ENCODE measurements around the gene SLC16A9.

SLC16A9 gene

DNA sequence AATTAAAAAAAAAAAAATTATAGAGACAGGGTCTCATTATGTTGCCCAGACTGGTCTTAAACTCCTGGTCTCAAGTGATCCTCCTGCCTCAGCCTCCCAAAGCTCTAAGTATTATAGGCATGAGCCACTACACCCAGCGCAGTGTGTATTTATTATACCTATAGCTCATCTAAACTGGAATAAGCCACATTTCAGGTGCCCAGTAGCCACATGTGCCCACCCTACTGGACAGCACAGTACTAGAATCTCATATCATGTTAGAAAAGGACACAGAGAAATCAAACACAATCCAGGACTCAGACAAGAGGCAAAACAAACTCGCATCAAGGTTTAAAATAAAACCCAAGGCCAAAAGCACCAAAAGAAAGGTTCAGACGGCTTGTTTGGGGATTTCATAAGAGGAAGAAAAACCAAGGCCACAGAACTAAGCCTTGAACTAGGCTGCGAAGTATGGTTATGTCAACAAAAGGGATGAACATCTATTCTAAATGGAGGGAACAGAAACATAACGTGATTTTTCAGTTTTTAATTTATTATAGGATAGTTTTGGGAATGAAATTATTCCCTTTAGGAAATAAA is 32.3 kb downstream of the SLC16A9 start:
- POLR2A ChIA-PET: no interaction called here
- TF ChIP-seq, protein P1, sequence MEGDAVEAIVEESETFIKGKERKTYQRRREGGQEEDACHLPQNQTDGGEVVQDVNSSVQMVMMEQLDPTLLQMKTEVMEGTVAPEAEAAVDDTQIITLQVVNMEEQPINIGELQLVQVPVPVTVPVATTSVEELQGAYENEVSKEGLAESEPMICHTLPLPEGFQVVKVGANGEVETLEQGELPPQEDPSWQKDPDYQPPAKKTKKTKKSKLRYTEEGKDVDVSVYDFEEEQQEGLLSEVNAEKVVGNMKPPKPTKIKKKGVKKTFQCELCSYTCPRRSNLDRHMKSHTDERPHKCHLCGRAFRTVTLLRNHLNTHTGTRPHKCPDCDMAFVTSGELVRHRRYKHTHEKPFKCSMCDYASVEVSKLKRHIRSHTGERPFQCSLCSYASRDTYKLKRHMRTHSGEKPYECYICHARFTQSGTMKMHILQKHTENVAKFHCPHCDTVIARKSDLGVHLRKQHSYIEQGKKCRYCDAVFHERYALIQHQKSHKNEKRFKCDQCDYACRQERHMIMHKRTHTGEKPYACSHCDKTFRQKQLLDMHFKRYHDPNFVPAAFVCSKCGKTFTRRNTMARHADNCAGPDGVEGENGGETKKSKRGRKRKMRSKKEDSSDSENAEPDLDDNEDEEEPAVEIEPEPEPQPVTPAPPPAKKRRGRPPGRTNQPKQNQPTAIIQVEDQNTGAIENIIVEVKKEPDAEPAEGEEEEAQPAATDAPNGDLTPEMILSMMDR (IDR thresholded peaks at IDR 0.05; ENCODE audit: control extremely low read depth, extremely low read depth, low read depth, missing control alignments): no peak
- no peak for DNase-seq (ENCODE audit: extremely low spot score)
- CTCF ChIA-PET: interaction anchor here (1.2 to 1.7 kb wide), 2 partner anchors 10 to 32 kb away, joined by 3 to 4 read pairs; partner anchors contain the start of gene SLC16A9

DNA sequence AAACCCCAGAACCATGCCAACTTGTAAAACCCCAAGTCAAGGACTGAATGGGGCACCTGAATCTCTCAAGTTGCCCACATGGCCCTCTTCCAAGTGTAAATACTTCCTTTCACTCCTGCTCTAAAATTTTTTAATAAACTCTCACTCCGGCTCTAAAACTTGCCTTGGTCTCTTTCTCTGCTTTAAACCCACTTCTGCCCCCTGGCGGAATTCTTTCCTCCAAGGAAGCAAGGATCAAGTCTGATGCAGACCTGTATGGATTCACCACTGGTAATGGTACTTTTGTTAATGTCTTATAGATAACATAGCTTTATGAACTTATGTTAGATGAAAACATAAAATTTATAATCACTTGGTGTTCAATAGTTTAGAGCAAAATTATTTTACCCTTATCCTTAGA is 33.8 kb downstream of the SLC16A9 start:
- ChIA-PET POLR2A (no interaction called here), CTCF (no interaction called here)
- no peak for DNase-seq (ENCODE audit: extremely low spot score)
- TF ChIP-seq, protein P1 (IDR thresholded peaks at IDR 0.05; ENCODE audit: control extremely low read depth, extremely low read depth, low read depth, missing control alignments): no peak

DNA sequence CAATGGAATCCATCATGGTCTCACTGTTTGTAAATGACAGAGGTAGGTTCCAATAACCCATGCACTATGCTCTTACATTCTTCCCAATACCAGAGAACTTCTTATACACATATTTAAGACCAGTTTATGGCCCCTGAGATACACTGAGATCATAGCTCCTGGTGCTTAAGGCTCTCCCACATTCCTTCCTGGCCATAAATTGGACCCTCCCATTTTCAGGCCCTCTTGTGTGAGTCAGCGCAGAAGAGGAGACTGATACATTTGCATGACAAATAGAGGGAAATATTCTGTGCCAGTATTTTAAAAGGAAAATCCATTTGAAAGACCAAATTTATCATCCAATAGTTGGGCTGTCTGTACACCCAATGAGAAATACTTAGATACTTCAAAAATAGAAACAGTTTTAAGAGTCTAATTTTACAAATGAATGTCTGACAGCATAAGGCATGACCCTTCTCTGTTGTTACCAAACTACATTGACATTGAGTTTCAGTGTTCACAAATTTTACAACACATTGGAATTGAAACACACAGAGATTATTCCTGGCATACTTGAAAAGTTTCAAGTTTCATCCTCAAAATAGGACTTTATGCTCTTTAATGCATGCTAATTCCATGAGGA is 35.3 kb downstream of the SLC16A9 start:
- DNase-seq (ENCODE audit: extremely low spot score): no peak
- TF ChIP-seq, protein P1 (IDR thresholded peaks at IDR 0.05; ENCODE audit: control extremely low read depth, extremely low read depth, low read depth, missing control alignments): no peak
- ChIA-PET POLR2A (no interaction called here), CTCF (interaction anchor here (0.8 to 1.1 kb wide), 2 partner anchors 45 to 50 kb away, joined by 3 read pairs; no protein-coding TSS in a partner anchor)

DNA sequence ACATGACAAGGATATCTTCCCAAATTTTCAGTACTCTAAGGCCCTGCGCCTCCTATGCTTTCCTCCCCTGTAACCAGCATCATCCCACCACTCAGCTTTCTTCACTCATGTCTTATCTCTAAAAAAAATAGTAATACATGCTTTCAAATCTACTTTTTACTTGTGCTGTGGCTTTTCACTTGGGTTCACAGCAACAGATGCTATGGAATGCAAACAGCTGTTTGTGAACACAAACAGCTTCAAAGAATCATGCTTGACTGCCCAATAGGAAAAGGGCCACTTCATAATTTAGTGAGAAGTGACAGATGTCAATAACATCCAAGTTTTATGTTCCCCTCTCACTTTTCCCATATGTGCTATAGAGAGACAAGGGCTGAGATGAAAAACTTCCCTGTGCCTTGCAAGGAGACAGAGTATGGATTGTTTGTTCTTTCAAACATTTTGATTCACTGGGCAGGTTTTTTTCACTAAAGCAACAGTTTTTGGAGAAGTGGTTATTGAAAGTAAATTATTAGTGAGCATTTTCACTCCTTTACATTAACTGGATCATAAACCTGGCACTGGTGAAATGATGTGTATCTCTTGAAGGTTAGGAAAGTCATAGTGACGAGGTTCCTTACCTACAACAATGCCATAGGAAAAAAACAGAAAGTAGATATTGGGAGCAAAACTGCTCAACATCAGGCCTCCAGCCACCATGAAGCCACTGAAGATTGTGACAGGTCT is 37.3 kb downstream of the SLC16A9 start:
- ChIA-PET POLR2A (no interaction called here), CTCF (interaction anchor here (1.2 to 2.4 kb wide), 2 partner anchors 9 to 49 kb away, joined by 4 to 19 read pairs; no protein-coding TSS in a partner anchor)
- TF ChIP-seq, protein P1 (IDR thresholded peaks at IDR 0.05; ENCODE audit: control extremely low read depth, extremely low read depth, low read depth, missing control alignments): no peak
- no peak for DNase-seq (ENCODE audit: extremely low spot score)

DNA sequence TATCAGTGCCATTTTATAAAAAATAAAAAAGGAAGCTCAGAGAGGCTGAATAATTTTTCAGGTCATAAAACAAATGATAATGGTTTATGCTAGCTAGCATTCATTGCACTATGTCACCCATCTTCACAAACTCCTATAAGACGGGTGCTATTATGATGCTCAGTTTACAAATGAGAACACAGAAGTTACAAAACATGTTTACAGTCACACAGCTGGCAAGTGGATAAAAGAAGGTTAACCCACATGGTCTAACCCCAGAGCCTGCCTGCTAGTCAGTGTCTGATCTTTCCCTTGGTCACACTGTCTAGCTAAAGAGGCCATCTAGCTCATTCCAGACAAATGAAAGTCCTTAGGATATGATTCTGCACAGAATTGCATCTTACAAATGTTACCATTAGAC is 39.4 kb downstream of the SLC16A9 start:
- CTCF ChIA-PET: interaction anchor here (1.1 to 2.4 kb wide), 10 partner anchors 10 to 195 kb away, joined by 3 to 19 read pairs (median 4); partner anchors contain the start of gene SLC16A9
- no peak for DNase-seq (ENCODE audit: extremely low spot score)
- TF ChIP-seq, protein P1 (IDR thresholded peaks at IDR 0.05; ENCODE audit: control extremely low read depth, extremely low read depth, low read depth, missing control alignments): no peak

DNA sequence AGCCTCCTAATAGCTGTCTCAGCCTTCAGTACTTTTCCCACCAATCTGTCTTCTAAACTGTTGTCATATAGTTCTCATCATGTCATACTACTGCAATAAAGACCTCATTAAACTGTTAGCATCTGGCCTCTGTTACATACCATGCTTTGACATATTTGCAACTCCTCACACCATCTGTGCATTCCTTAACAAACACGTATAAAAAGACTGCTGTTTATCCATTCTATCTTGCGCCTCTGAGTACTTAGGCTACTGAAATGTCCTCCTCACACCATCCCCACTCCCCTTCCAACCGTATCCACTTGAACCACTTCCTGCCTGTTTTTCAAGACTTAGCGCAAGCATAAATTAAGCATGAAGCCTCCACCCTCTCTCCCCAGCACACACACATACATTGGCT is 41.6 kb downstream of the SLC16A9 start:
- ChIA-PET CTCF (interaction anchor here (0.6 kb wide), 1 partner anchor 521 kb away, joined by 3 read pairs; no protein-coding TSS in a partner anchor), POLR2A (no interaction called here)
- no peak for DNase-seq (ENCODE audit: extremely low spot score)
- TF ChIP-seq, protein P1 (IDR thresholded peaks at IDR 0.05; ENCODE audit: control extremely low read depth, extremely low read depth, low read depth, missing control alignments): no peak

More for the DNA sequence above, 39.4 kb downstream of the SLC16A9 start:
- POLR2A ChIA-PET: no interaction called here

Measured in GM10248 (cell line).